Colonic mucosa (tissue), 4 donors: ENCODE data around the gene NANOS3. TPM values are rescaled to one million over a fixed set of nuclear protein-coding genes. Genes with fewer than 3 reads are reported as not detected.

Experiments used
- DNase-seq: peaks from one replicate; pipeline ENCODE4 v3.0.0-alpha.2; 2020
- H3K27ac ChIP-seq: fragments of 200-600 bp; one replicate; pipeline ENCODE4 v1.8.0; 2021
- H3K27me3 ChIP-seq: fragments of 200-600 bp; one replicate; pipeline ENCODE4 v1.8.0; 2021
- H3K36me3 ChIP-seq: fragments of 200-600 bp; one replicate; pipeline ENCODE4 v1.8.0; 2021
- H3K4me1 ChIP-seq: fragments of 200-600 bp; one replicate; pipeline ENCODE4 v1.8.0; 2021; ENCODE audit warnings: mild to moderate bottlenecking
- H3K4me3 ChIP-seq: fragments of 200-600 bp; one replicate; pipeline ENCODE4 v1.8.0; 2021
- H3K9ac ChIP-seq, 2 donors: one replicate each; pipeline ENCODE4 v1.7.0; 2013; ENCODE audit warnings: control low read depth in 2 of 2, low read depth in 2 of 2, low read length in 2 of 2
- H3K9me3 ChIP-seq: fragments of 200-600 bp; one replicate; pipeline ENCODE4 v1.8.0; 2021
- CTCF ChIP-seq: fragments of 200-600 bp; IDR thresholded peaks from one replicate; pipeline ENCODE4 v1.8.0; 2022; ENCODE audit warnings: antibody characterized with exemption, mild to moderate bottlenecking
- intact Hi-C: fragments of 100-400 bp; cut with DNase I; formaldehyde crosslinking; loops from one replicate; pipeline ENCODE4 v1.14.1; 2022
- total RNA-seq, 2 donors: library from RNA; stranded (reverse); fragmentation: NEBNext Ultra II Directional in 1 of 2; extraction: Animal tissue kit (Norgen Biotek cat#: 25700) in 1 of 2; gene quantifications; one replicate each; pipeline ENCODE4 v1.2.1, GENCODE V29; 2021
- donor health status: healthy.
- donor health status: DM: no; HTN: no; CAD: no.
- donor health status: DM: no; HTN: no; CAD: no.

NANOS3 gene
- total RNA-seq, 2 donors from 2014 or later, result not detected

GRCh38 chr19:13888281-13888680 is 11.3 kb downstream of the NANOS3 start:
- intact Hi-C loops, result loop anchor here (10.0 kb wide), 1 partner anchor 157 kb away; no protein-coding TSS in a partner anchor
- TF ChIP-seq CTCF, result no peak
- Histone ChIP-seq H3K9me3 (no peaks in the 10 kb centered on the region), H3K4me1 (peaks cover 21% of the 10 kb centered on the region), H3K36me3 (no peaks in the 10 kb centered on the region), H3K9ac (peak overlapping the region; percentile 24 to 54), H3K27me3 (no peaks in the 10 kb centered on the region), H3K4me3 (no peak overlapping the region), H3K27ac (peak overlapping the region; percentile 51)
- DNase-seq, result peak; percentile 89

GRCh38 chr19:13890136-13890535 is 13.2 kb downstream of the NANOS3 start:
- no peak for TF ChIP-seq CTCF
- H3K9ac ChIP-seq, result no peak overlapping the region
- peaks cover 16% of the 10 kb centered on the region for H3K4me1 ChIP-seq
- H3K36me3 ChIP-seq, result no peaks in the 10 kb centered on the region
- no peak for DNase-seq
- no peaks in the 10 kb centered on the region for H3K9me3 ChIP-seq
- intact Hi-C loops, result no loop called here
- no peak overlapping the region for H3K4me3 ChIP-seq
- no peak overlapping the region for H3K27ac ChIP-seq
- no peaks in the 10 kb centered on the region for H3K27me3 ChIP-seq

GRCh38 chr19:13892870-13893269 is 15.9 kb downstream of the NANOS3 start:
- no peak for TF ChIP-seq CTCF
- peak overlapping the region; percentile 42 for H3K27ac ChIP-seq

GRCh38 chr19:13894552-13894951 is 17.6 kb downstream of the NANOS3 start:
- H3K27me3 ChIP-seq, result no peaks in the 10 kb centered on the region
- H3K4me3 ChIP-seq, result no peak overlapping the region
- H3K9me3 ChIP-seq, result no peaks in the 10 kb centered on the region
- H3K27ac ChIP-seq, result no peak overlapping the region
- TF ChIP-seq CTCF, result no peak
- H3K4me1 ChIP-seq, result no peaks in the 10 kb centered on the region
- DNase-seq, result no peak
- H3K9ac ChIP-seq, result peak overlapping the region in 1 of 2 donors; percentile 54
- intact Hi-C loops, result no loop called here
- no peaks in the 10 kb centered on the region for H3K36me3 ChIP-seq

More at GRCh38 chr19:13892870-13893269, 15.9 kb downstream of the NANOS3 start:
- Histone ChIP-seq H3K9ac (peak overlapping the region; percentile 24 to 71), H3K36me3 (no peaks in the 10 kb centered on the region), H3K9me3 (no peaks in the 10 kb centered on the region), H3K4me3 (no peak overlapping the region), H3K27me3 (no peaks in the 10 kb centered on the region), H3K4me1 (peaks cover 1% of the 10 kb centered on the region)
- intact Hi-C loops, result no loop called here
- peak; percentile 61 for DNase-seq

- Histone ChIP-seq H3K9me3 (no peaks in the 10 kb centered on the region), H3K9ac (no peak overlapping the region), H3K36me3 (no peaks in the 10 kb centered on the region), H3K4me1 (no peaks in the 10 kb centered on the region), H3K27ac (no peak overlapping the region), H3K4me3 (no peak overlapping the region), H3K27me3 (no peaks in the 10 kb centered on the region)
- DNase-seq, result no peak
- intact Hi-C loops, result no loop called here
- TF ChIP-seq CTCF, result no peak
Measured at GRCh38 chr19:13896227-13896626, 19.3 kb downstream of the NANOS3 start.
